HL-60 (cell line): ENCODE results near the gene VILL.

Experiments
- DNase-seq, 2 experiments: peaks; one replicate each; pipeline ENCODE4 v3.0.0-alpha.2; 2010 to 2020; ENCODE audit warnings: low read depth in 1 of 2, low spot score in 1 of 2
- H3K27ac ChIP-seq: fragments of 250-450 bp; sonication (Bioruptor Pico); replicated peaks from 2 replicates; pipeline ENCODE4 v1.5.1; 2020; ENCODE audit warnings: mild to moderate bottlenecking, moderate library complexity
- H3K27me3 ChIP-seq: fragments of 250-450 bp; sonication (Bioruptor Pico); 2 replicates; pipeline ENCODE4 v1.5.1; 2021; ENCODE audit warnings: mild to moderate bottlenecking, moderate library complexity; ENCODE audit not compliant: insufficient read depth, poor library complexity, severe bottlenecking
- H3K4me3 ChIP-seq: replicated peaks from 2 replicates; pipeline ENCODE4 v1.5.1; 2011; ENCODE audit warnings: mild to moderate bottlenecking, control low read depth, low read length; ENCODE audit not compliant: insufficient read depth
- GABPA ChIP-seq: IDR thresholded peaks from 2 replicates; pipeline ENCODE4 v1.6.1; 2012; ENCODE audit warnings: low read depth
- POLR2AphosphoS5 ChIP-seq: IDR thresholded peaks from 2 replicates; pipeline ENCODE4 v1.6.1; 2012; ENCODE audit warnings: low read depth
- SPI1 ChIP-seq: IDR thresholded peaks from 2 replicates; pipeline ENCODE4 v1.6.1; 2012; ENCODE audit warnings: low read depth, mild to moderate bottlenecking, borderline replicate concordance
- TF ChIP-seq, protein P1 (sequence below): IDR thresholded peaks from 2 replicates; pipeline ENCODE4 v1.6.1; 2012; ENCODE audit warnings: low read depth; ENCODE audit not compliant: insufficient replicate concordance
- TF ChIP-seq, protein P2 (sequence below): IDR thresholded peaks from one replicate; pipeline ENCODE4 v1.5.1; 2011; ENCODE audit warnings: low read length, control low read depth, inconsistent platforms; ENCODE audit not compliant: insufficient read depth

VILL gene

DNA sequence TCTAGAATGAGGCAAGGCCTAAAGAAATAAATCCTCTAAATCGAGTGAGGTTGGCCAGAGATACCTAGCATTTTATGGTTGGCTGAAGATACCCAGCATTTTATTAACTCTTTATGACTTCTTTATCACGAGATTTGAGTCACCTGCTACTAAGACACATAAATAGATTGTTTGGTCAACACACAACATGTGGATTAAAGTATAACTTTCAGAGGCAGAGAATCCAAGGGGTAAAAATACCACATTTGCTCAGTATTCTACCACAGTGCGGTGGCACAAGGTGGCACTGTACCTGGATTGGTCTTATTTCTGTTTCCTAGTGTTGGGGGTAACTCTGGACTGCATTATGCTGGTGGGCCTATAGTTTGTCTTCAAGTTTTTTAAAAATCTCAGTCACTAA, 27.0 kb upstream of the VILL start:
- DNase-seq = no peak

DNA sequence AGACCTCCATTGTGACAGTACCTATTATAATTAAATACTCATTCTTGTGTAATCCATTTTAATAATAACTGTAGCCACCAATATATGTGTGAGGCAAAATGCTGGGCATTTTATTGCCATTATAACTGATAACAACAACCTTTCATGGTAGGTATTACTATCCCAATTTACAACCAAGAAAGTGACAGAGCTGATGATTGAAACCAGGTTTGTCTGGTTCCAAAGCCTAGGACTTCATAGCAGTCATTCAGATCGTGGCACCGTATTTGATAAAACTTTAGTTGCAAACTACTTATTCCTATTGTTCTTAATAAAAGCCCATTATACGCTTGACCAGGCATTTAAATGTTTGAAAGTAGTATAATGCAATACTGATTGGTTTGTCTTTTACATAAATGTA, 26.4 kb upstream of the VILL start:
- Histone ChIP-seq H3K27me3 (no peaks in the 10 kb centered on the region), H3K4me3 (no peak overlapping the region), H3K27ac (no peak overlapping the region)
- no peak for TF ChIP-seq POLR2AphosphoS5
- TF ChIP-seq, protein P1, sequence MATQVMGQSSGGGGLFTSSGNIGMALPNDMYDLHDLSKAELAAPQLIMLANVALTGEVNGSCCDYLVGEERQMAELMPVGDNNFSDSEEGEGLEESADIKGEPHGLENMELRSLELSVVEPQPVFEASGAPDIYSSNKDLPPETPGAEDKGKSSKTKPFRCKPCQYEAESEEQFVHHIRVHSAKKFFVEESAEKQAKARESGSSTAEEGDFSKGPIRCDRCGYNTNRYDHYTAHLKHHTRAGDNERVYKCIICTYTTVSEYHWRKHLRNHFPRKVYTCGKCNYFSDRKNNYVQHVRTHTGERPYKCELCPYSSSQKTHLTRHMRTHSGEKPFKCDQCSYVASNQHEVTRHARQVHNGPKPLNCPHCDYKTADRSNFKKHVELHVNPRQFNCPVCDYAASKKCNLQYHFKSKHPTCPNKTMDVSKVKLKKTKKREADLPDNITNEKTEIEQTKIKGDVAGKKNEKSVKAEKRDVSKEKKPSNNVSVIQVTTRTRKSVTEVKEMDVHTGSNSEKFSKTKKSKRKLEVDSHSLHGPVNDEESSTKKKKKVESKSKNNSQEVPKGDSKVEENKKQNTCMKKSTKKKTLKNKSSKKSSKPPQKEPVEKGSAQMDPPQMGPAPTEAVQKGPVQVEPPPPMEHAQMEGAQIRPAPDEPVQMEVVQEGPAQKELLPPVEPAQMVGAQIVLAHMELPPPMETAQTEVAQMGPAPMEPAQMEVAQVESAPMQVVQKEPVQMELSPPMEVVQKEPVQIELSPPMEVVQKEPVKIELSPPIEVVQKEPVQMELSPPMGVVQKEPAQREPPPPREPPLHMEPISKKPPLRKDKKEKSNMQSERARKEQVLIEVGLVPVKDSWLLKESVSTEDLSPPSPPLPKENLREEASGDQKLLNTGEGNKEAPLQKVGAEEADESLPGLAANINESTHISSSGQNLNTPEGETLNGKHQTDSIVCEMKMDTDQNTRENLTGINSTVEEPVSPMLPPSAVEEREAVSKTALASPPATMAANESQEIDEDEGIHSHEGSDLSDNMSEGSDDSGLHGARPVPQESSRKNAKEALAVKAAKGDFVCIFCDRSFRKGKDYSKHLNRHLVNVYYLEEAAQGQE = no peak
- DNase-seq = no peak

More for the DNA sequence above, 27.0 kb upstream of the VILL start:
- TF ChIP-seq SPI1 (no peak), POLR2AphosphoS5 (no peak), GABPA (no peak)
- TF ChIP-seq, protein P2, sequence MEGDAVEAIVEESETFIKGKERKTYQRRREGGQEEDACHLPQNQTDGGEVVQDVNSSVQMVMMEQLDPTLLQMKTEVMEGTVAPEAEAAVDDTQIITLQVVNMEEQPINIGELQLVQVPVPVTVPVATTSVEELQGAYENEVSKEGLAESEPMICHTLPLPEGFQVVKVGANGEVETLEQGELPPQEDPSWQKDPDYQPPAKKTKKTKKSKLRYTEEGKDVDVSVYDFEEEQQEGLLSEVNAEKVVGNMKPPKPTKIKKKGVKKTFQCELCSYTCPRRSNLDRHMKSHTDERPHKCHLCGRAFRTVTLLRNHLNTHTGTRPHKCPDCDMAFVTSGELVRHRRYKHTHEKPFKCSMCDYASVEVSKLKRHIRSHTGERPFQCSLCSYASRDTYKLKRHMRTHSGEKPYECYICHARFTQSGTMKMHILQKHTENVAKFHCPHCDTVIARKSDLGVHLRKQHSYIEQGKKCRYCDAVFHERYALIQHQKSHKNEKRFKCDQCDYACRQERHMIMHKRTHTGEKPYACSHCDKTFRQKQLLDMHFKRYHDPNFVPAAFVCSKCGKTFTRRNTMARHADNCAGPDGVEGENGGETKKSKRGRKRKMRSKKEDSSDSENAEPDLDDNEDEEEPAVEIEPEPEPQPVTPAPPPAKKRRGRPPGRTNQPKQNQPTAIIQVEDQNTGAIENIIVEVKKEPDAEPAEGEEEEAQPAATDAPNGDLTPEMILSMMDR = no peak
- TF ChIP-seq, protein P1 = no peak
- H3K27ac ChIP-seq = no peak overlapping the region
- H3K27me3 ChIP-seq = no peaks in the 10 kb centered on the region
- no peak overlapping the region for H3K4me3 ChIP-seq

DNA sequence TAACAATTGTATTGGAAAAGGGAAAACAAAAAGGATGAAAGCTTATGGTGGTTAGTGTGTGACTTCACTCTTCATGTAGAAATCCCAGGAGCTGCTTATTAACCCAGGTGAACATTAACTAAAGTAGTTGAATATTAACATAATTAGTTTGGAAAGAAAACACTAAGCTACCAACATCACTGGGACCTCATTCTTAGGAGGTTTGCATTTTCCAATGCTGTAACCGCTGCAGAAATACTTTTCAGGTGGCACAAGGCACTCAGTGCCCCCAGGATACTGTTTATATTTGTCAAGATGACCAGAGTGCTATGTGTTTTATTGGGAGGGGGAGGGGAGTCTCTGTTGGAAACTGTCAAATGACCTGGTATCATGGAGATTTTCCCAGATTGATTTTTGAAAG, 25.9 kb upstream of the VILL start:
- Histone ChIP-seq H3K27ac (no peak overlapping the region), H3K27me3 (no peaks in the 10 kb centered on the region), H3K4me3 (no peak overlapping the region)
- TF ChIP-seq, protein P1 = no peak
- TF ChIP-seq, protein P2 = no peak
- no peak for TF ChIP-seq SPI1
- TF ChIP-seq POLR2AphosphoS5 = no peak
- TF ChIP-seq GABPA = no peak
- DNase-seq = no peak
